ENCODE data around the gene FOXA3. TPM values are rescaled to one million over a fixed set of nuclear protein-coding genes. Genes with fewer than 3 reads are reported as not detected.

FOXA3 gene
- total and polyA plus RNA-seq, 8 donors, result 7.6 to 65.8 (median 18.9) TPM

GRCh38 chr19:45825917-45826893 is 37.9 kb upstream of the FOXA3 start:
- Histone ChIP-seq H3K4me3 (no peak overlapping the region), H3K36me3 (peaks cover 76 to 97% (median 97%) of the 10 kb centered on the region in 4 donors), H3K27me3 (no peaks in the 10 kb centered on the region), H3K9me3 (no peaks in the 10 kb centered on the region), H3K4me1 (peaks cover 0 to 21% (median 15%) of the 10 kb centered on the region in 4 donors), H3K27ac (no peak overlapping the region)
- no peak for TF ChIP-seq POLR2AphosphoS5 (IDR thresholded peaks at IDR 0.05)
- TF ChIP-seq CTCF (IDR thresholded peaks at IDR 0.05), result no peak
- no peak for TF ChIP-seq POLR2A (IDR thresholded peaks at IDR 0.05)
- no peak for TF ChIP-seq EP300 (IDR thresholded peaks at IDR 0.05)
- 82 to 94% (median 85%) methylated on average over 21 to 22 of the region's 22 CpGs for WGBS, 5 donors
- intact Hi-C loops (cut with DNase I; ENCODE audit: low total_unique reads), result no loop called here
- DNase-seq, result no peak

GRCh38 chr19:45826934-45827333 is 37.2 kb upstream of the FOXA3 start:
- TF ChIP-seq CTCF (IDR thresholded peaks at IDR 0.05) (no peak), POLR2A (IDR thresholded peaks at IDR 0.05) (no peak), EP300 (IDR thresholded peaks at IDR 0.05) (no peak), POLR2AphosphoS5 (IDR thresholded peaks at IDR 0.05) (no peak)
- 70 to 86% (median 83%) methylated on average over 8 to 11 of the region's 11 CpGs for WGBS, 5 donors
- Histone ChIP-seq H3K36me3 (peaks cover 81 to 98% (median 97%) of the 10 kb centered on the region in 4 donors), H3K27ac (peak overlapping the region in 1 of 5 donors; percentile 5), H3K4me1 (peaks cover 0 to 21% (median 15%) of the 10 kb centered on the region in 4 donors), H3K4me3 (no peak overlapping the region), H3K27me3 (no peaks in the 10 kb centered on the region), H3K9me3 (no peaks in the 10 kb centered on the region)
- peak in 1 of 2 donors; percentile 3 for DNase-seq
- intact Hi-C loops (cut with DNase I; ENCODE audit: low total_unique reads), result no loop called here

GRCh38 chr19:45827459-45828093 is 36.5 kb upstream of the FOXA3 start:
- H3K36me3 ChIP-seq, result peaks cover 84 to 100% (median 100%) of the 10 kb centered on the region in 4 donors

More at GRCh38 chr19:45827459-45828093, 36.5 kb upstream of the FOXA3 start:
- Histone ChIP-seq H3K27me3 (no peaks in the 10 kb centered on the region), H3K9me3 (no peaks in the 10 kb centered on the region), H3K4me3 (no peak overlapping the region), H3K27ac (peak overlapping the region in 2 of 5 donors; percentile 5 to 12), H3K4me1 (peaks cover 0 to 21% (median 15%) of the 10 kb centered on the region in 4 donors)
- WGBS, 5 donors, result 85 to 95% (median 89%) methylated on average over 12 to 16 of the region's 16 CpGs
- intact Hi-C loops (cut with DNase I; ENCODE audit: low total_unique reads), result no loop called here
- peak in 1 of 2 donors; percentile 8 for DNase-seq
- TF ChIP-seq POLR2A (IDR thresholded peaks at IDR 0.05) (no peak), CTCF (IDR thresholded peaks at IDR 0.05) (no peak), POLR2AphosphoS5 (IDR thresholded peaks at IDR 0.05) (no peak), EP300 (IDR thresholded peaks at IDR 0.05) (no peak)
